ENCODE data around the gene B4GALNT2.

The B4GALNT2 gene

DNA sequence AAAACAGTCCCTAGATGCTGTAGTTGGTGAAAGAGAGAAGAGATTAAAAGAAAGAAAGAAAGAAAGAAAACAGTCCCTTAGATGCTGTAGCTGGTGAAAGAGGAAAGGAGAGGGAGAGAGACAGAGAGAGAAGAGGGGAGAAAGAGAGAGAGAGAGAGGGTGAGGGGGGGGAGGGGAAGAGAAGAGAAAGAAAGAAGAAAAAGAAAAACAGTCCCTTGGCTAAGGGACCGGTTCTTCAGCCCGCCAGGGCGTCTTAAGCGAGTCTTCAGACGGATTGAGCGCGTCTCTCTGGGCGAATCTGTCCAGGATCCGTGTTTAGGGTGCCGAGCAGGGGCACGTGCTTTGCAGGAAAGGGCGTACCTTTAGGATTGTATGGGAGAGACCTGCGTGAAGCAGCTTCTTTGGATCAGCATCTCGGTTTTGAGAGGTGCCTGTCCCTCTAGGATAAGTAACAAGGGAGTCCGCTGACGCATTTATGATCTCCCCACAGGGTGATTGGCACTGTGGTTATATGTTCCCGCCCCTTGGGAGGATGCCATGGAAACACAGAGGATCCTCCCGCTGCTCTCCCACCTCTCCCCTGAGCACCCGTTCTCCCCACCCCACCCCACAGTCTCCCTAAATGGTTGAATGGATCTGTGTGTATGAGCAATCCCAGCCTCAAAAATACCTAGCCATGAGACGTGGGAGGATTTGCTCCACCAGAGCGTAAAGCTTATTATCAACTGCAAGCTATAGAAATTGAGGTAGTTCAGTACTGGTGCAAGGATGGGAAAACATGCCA is 61.1 kb downstream of the B4GALNT2 start:
- H3K27ac ChIP-seq = peak overlapping the region; percentile 100

DNA sequence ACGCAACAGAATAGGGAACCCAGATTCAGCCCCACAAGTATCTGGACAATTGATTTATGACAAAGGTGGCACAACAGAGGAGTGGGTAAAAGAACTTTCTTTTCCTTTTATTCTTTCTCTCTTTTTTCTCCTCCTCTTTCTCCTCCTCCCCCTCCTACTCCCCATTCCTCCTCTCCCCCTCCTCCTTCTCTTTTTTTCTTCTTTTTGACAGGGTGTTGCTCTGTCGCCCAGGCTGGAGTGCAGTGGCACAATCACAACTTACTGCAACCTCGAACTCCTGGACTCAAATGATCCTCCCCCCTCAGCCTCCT is 61.7 kb downstream of the B4GALNT2 start:
- H3K9ac ChIP-seq = no peak overlapping the region; the same call in 1 of the 2 replicates
- no peaks in the 10 kb centered on the region for H4K20me1 ChIP-seq
- TF ChIP-seq Cebpa-rat (IDR thresholded peaks at IDR 0.05) = no peak
- H3K27me3 ChIP-seq = no peaks in the 10 kb centered on the region
- H3K4me2 ChIP-seq = peak overlapping the region; percentile 89
- H3K4me3 ChIP-seq = peak overlapping the region; percentile 88; the same call in 1 of the 2 replicates
- no peaks in the 10 kb centered on the region for H3K36me3 ChIP-seq
- H3K27ac ChIP-seq = no peak overlapping the region
- peaks cover 28% of the 10 kb centered on the region for H3K4me1 ChIP-seq
- no peaks in the 10 kb centered on the region for H3K9me3 ChIP-seq

More for the DNA sequence above, 61.1 kb downstream of the B4GALNT2 start:
- Histone ChIP-seq H3K4me2 (peak overlapping the region; percentile 89), H3K9ac (peak overlapping the region; percentile 73), H4K20me1 (no peaks in the 10 kb centered on the region), H3K36me3 (no peaks in the 10 kb centered on the region), H3K4me1 (peaks cover 28% of the 10 kb centered on the region), H3K4me3 (peak overlapping the region; percentile 88), H3K27me3 (no peaks in the 10 kb centered on the region), H3K9me3 (no peaks in the 10 kb centered on the region)
- no peak for TF ChIP-seq Cebpa-rat (IDR thresholded peaks at IDR 0.05)

DNA sequence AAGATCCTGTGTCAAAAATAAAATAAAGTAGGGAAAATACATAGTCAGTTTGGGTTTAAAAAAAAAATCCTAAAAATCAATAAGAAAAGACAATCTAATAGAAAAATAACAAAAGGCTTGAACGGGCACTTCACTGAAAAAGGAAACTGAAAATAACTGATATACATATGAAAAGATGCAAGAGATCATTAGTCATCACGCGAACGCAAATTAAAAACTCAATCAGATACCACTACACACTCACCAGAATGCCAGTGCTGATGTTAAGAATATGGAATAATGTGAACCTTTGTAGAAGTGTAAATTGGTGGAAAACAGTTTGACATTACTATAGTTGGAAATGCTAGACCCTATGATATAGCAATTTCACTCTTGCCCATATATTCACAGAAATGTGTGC is 63.2 kb downstream of the B4GALNT2 start:
- H3K4me2 ChIP-seq = no peak overlapping the region
- no peaks in the 10 kb centered on the region for H3K9me3 ChIP-seq
- peaks cover 28% of the 10 kb centered on the region for H3K4me1 ChIP-seq
- H3K27me3 ChIP-seq = no peaks in the 10 kb centered on the region
- no peak for TF ChIP-seq Cebpa-rat (IDR thresholded peaks at IDR 0.05)
- H3K36me3 ChIP-seq = no peaks in the 10 kb centered on the region
- H3K9ac ChIP-seq = no peak overlapping the region
- no peak overlapping the region for H3K4me3 ChIP-seq
- no peak overlapping the region for H3K27ac ChIP-seq
- H4K20me1 ChIP-seq = no peaks in the 10 kb centered on the region

DNA sequence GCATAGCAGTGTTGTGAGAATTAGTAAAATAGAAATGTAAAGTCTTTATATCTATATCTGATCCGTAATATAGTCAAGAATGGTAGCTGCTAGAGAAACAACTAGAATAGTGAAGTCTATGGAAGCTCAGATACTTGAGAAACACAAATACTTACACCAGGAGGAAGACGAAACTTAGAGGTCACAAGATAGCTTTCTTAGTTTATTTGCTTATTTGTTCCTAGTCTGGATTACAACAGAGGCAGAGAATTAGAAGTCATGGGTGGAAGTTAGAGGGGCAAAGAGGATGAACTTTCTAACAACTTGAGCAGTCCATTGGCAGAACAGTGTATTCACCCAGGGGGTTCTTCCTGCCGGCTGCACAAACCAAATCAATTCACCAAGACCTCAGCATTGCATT is 64.0 kb downstream of the B4GALNT2 start:
- Histone ChIP-seq H3K9ac (no peak overlapping the region), H3K9me3 (no peaks in the 10 kb centered on the region), H3K4me3 (no peak overlapping the region), H3K27ac (no peak overlapping the region), H3K36me3 (no peaks in the 10 kb centered on the region), H4K20me1 (no peaks in the 10 kb centered on the region), H3K4me2 (no peak overlapping the region), H3K27me3 (no peaks in the 10 kb centered on the region), H3K4me1 (peaks cover 27% of the 10 kb centered on the region)
- no peak for TF ChIP-seq Cebpa-rat (IDR thresholded peaks at IDR 0.05)

DNA sequence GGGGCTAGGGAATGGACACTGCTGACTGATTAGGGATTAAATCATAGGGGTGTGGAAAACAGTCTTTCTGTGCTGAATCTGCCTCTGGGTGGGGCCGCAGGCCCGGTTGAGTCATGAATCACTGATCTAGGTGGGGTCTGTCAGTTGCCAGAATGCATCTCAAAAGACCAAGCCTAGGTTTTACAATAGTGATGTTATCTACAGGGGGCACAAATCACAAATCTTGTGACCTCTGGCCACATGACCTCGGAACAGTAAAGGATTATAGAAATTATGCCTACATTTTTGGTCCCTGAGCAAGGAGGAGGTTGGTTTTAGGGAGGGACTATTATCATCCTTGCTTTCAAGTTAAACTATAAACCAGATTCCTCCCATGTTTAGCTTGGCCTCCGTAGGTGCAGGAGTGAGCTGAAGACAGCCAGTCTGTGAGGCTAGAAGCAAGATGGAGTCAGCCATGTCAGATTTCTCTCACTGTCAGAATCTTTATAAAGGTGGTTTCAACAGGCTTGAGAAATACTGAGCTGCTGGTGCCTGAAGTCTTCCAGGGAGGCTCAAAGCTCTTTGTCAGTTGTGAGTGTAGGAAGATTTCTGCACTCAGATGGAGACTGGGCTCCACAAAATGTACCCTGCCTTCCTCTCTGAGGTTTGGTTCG is 64.9 kb downstream of the B4GALNT2 start:
- Histone ChIP-seq H3K27me3 (no peaks in the 10 kb centered on the region), H3K9ac (no peak overlapping the region), H3K27ac (no peak overlapping the region), H3K9me3 (0 out of 2 replicates have a peak, but pooled peaks cover 2% of the 10 kb centered on the region), H4K20me1 (no peaks in the 10 kb centered on the region), H3K4me2 (no peak overlapping the region), H3K4me3 (no peak overlapping the region), H3K36me3 (no peaks in the 10 kb centered on the region), H3K4me1 (peaks cover 27% of the 10 kb centered on the region)
- no peak for TF ChIP-seq Cebpa-rat (IDR thresholded peaks at IDR 0.05)

DNA sequence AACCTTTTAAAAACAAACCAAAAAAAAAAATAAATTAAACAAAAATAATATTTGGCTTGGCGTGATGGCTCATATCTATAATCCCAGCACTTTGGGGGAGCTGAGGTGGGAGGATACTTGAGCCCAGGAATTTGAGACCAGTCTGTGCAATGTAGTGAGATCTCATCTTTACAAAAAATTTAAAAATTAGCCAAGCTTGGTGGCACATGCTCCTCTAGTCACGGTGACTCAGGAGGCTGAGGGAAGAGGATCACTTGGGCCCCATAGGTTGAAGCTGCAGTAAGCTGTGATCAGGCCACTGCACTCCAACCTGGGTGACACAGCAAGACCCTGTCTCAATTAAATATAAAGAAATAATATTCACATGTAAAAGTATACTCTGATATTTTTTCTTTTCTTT is 65.6 kb downstream of the B4GALNT2 start:
- Histone ChIP-seq H3K9me3 (0 out of 2 replicates have a peak, but pooled peaks cover 5% of the 10 kb centered on the region), H3K4me1 (peaks cover 26% of the 10 kb centered on the region), H4K20me1 (no peaks in the 10 kb centered on the region), H3K36me3 (no peaks in the 10 kb centered on the region), H3K27me3 (no peaks in the 10 kb centered on the region), H3K4me3 (no peak overlapping the region), H3K4me2 (no peak overlapping the region), H3K27ac (no peak overlapping the region), H3K9ac (no peak overlapping the region)
- TF ChIP-seq Cebpa-rat (IDR thresholded peaks at IDR 0.05) = no peak

DNA sequence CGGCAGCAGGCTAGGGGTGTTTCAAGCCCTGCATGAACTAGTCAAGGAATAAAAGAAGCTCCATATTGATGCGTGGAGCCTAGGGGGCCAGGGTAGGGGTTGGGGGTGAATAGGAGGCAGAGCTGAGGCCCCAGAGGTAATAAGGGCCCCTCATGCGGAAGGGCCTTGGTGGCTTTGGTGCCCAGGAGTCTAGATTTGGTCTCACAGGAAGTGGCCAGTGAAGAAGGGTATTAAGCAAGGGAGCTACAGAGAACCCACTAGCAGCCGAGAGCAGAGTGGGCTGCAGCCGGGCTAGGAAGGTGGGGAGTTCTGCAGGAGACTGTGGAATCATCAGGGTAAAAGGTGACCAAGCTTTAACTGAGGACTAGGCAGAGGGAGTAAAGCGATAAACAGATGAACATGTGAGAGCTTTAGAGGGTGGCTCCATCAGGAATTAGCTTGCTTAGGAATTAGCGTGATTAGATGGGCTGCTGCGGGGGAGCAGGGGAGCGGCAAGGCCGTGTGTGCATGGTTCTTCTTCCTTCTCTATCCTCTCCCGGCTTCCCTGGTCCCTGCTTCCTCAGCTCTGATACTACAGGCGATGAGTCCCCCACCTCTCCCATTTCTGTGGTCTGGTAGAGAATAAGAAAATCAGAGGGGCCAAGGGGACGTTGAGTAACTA is 68.0 kb downstream of the B4GALNT2 start:
- H3K4me2 ChIP-seq = 0 out of 2 replicates have a peak overlapping the region, but pooled peaks have one; percentile 11

DNA sequence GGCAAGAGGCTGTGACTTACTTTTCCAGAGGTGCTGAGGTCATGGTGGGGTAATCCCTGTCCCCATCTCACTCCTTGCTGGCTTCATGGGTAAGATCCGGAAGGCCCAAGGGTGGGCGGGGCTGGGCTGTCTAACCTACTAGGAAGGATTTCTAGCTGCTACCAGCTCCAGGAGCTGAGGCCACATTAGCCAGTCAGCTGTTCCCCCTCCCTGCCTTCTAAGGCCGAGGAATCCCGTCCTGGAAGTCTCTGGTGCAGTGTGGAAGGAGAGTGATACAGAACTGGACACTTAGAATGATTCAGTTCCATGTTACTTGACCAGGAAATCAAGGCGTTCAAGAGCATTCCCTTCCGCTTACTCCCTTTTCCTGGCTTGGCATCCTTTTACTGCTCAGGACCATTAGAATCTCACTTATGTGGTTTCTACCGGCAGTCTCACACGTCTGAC is 68.9 kb downstream of the B4GALNT2 start:
- Histone ChIP-seq H3K27ac (no peak overlapping the region), H3K9ac (no peak overlapping the region), H3K4me2 (no peak overlapping the region), H3K4me1 (peaks cover 11% of the 10 kb centered on the region; the same call in 1 of the 2 replicates), H3K9me3 (0 out of 2 replicates have a peak, but pooled peaks cover 5% of the 10 kb centered on the region), H4K20me1 (no peaks in the 10 kb centered on the region), H3K36me3 (no peaks in the 10 kb centered on the region), H3K4me3 (no peak overlapping the region), H3K27me3 (no peaks in the 10 kb centered on the region)
- TF ChIP-seq Cebpa-rat (IDR thresholded peaks at IDR 0.05) = no peak

More for the DNA sequence above, 68.0 kb downstream of the B4GALNT2 start:
- Histone ChIP-seq H4K20me1 (no peaks in the 10 kb centered on the region), H3K4me3 (no peak overlapping the region), H3K9ac (no peak overlapping the region), H3K27ac (no peak overlapping the region), H3K27me3 (no peaks in the 10 kb centered on the region), H3K9me3 (0 out of 2 replicates have a peak, but pooled peaks cover 5% of the 10 kb centered on the region), H3K36me3 (no peaks in the 10 kb centered on the region), H3K4me1 (peaks cover 11% of the 10 kb centered on the region; the same call in 1 of the 2 replicates)
- no peak for TF ChIP-seq Cebpa-rat (IDR thresholded peaks at IDR 0.05)

DNA sequence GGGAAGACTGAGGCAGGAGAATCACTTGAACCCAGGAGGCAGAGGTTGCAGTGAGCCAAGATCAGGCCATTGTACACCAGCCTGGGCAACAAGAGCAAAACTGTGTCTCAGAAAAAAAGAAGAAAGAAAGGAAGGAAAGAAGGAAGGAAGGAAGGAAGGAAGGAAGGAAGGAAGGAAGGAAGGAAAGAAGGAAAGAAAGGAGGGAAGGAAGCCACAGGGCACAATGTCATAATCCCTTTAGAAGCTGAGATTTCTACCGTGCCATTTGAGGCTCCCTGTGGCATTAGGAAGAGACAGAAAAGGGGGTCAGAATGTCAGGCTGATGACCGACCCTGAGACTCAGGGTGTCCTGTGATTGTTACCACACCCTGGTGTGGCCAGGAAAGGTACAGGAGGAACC is 71.2 kb downstream of the B4GALNT2 start:
- no peak for TF ChIP-seq Cebpa-rat (IDR thresholded peaks at IDR 0.05)
- Histone ChIP-seq H3K27ac (no peak overlapping the region), H3K9ac (no peak overlapping the region), H3K4me3 (no peak overlapping the region), H3K9me3 (0 out of 2 replicates have a peak, but pooled peaks cover 5% of the 10 kb centered on the region), H3K36me3 (no peaks in the 10 kb centered on the region), H3K4me1 (peaks cover 14% of the 10 kb centered on the region), H3K4me2 (peak overlapping the region; percentile 38; the same call in 1 of the 2 replicates), H3K27me3 (no peaks in the 10 kb centered on the region), H4K20me1 (no peaks in the 10 kb centered on the region)
